Measurements from ENCODE around the gene FOXC1.

DNA sequence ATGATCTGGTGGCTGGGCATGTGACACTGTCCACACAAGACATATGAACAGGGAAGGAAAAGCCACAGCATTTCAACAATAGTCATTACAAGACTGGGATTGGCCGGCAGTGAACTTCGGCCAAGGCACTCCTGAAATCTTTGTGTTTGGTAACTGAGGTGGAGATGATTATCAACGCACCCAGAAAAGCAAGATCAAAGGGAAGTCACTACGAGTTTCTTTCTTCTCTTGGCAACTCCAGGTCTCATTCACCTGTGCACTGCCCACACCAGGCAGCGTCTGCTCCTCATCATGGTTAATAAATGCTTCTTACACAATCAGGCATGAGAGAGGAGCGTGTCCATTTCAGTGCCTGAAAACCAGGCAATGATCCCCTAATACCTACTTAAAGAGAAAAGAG is 20.5 kb upstream of the FOXC1 start:
- TF ChIP-seq, protein P1, sequence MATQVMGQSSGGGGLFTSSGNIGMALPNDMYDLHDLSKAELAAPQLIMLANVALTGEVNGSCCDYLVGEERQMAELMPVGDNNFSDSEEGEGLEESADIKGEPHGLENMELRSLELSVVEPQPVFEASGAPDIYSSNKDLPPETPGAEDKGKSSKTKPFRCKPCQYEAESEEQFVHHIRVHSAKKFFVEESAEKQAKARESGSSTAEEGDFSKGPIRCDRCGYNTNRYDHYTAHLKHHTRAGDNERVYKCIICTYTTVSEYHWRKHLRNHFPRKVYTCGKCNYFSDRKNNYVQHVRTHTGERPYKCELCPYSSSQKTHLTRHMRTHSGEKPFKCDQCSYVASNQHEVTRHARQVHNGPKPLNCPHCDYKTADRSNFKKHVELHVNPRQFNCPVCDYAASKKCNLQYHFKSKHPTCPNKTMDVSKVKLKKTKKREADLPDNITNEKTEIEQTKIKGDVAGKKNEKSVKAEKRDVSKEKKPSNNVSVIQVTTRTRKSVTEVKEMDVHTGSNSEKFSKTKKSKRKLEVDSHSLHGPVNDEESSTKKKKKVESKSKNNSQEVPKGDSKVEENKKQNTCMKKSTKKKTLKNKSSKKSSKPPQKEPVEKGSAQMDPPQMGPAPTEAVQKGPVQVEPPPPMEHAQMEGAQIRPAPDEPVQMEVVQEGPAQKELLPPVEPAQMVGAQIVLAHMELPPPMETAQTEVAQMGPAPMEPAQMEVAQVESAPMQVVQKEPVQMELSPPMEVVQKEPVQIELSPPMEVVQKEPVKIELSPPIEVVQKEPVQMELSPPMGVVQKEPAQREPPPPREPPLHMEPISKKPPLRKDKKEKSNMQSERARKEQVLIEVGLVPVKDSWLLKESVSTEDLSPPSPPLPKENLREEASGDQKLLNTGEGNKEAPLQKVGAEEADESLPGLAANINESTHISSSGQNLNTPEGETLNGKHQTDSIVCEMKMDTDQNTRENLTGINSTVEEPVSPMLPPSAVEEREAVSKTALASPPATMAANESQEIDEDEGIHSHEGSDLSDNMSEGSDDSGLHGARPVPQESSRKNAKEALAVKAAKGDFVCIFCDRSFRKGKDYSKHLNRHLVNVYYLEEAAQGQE (IDR thresholded peaks at IDR 0.05) = no peak
- TF ChIP-seq, protein P2, sequence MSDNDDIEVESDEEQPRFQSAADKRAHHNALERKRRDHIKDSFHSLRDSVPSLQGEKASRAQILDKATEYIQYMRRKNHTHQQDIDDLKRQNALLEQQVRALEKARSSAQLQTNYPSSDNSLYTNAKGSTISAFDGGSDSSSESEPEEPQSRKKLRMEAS (IDR thresholded peaks at IDR 0.05) = no peak
- TF ChIP-seq TAF1 (conservative IDR thresholded peaks at IDR 0.05) = no peak
- TF ChIP-seq, protein P3, sequence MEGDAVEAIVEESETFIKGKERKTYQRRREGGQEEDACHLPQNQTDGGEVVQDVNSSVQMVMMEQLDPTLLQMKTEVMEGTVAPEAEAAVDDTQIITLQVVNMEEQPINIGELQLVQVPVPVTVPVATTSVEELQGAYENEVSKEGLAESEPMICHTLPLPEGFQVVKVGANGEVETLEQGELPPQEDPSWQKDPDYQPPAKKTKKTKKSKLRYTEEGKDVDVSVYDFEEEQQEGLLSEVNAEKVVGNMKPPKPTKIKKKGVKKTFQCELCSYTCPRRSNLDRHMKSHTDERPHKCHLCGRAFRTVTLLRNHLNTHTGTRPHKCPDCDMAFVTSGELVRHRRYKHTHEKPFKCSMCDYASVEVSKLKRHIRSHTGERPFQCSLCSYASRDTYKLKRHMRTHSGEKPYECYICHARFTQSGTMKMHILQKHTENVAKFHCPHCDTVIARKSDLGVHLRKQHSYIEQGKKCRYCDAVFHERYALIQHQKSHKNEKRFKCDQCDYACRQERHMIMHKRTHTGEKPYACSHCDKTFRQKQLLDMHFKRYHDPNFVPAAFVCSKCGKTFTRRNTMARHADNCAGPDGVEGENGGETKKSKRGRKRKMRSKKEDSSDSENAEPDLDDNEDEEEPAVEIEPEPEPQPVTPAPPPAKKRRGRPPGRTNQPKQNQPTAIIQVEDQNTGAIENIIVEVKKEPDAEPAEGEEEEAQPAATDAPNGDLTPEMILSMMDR (IDR thresholded peaks at IDR 0.05; ENCODE audit: low read depth, low read length, missing input control) = no peak
- no peak for TF ChIP-seq RXRA (IDR thresholded peaks at IDR 0.05)
- no peak for TF ChIP-seq EGR1 (IDR thresholded peaks at IDR 0.05; ENCODE audit: low read depth in 2 of 2)
- TF ChIP-seq GABPA (IDR thresholded peaks at IDR 0.05 in 1 of 2, conservative IDR thresholded peaks at IDR 0.05 in 1 of 2) = no peak
- no peak for TF ChIP-seq SP1 (IDR thresholded peaks at IDR 0.05)
- no peak for TF ChIP-seq HNF4A (conservative IDR thresholded peaks at IDR 0.05)
- TF ChIP-seq, protein P4, sequence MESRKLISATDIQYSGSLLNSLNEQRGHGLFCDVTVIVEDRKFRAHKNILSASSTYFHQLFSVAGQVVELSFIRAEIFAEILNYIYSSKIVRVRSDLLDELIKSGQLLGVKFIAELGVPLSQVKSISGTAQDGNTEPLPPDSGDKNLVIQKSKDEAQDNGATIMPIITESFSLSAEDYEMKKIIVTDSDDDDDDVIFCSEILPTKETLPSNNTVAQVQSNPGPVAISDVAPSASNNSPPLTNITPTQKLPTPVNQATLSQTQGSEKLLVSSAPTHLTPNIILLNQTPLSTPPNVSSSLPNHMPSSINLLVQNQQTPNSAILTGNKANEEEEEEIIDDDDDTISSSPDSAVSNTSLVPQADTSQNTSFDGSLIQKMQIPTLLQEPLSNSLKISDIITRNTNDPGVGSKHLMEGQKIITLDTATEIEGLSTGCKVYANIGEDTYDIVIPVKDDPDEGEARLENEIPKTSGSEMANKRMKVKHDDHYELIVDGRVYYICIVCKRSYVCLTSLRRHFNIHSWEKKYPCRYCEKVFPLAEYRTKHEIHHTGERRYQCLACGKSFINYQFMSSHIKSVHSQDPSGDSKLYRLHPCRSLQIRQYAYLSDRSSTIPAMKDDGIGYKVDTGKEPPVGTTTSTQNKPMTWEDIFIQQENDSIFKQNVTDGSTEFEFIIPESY (IDR thresholded peaks at IDR 0.05) = no peak
- no peak for TF ChIP-seq RAD21 (IDR thresholded peaks at IDR 0.05)
